GM18505 (cell line): ENCODE results near the gene CACNA1C.

Source experiments
- ATAC-seq: cut with Tn5 transposase; IDR thresholded peaks from one replicate; pipeline ENCODE4 v1.9.1; 2021; ENCODE audit not compliant: unreplicated experiment
- POLR2A ChIP-seq: IDR thresholded peaks from 4 replicates; pipeline ENCODE4 v1.6.1; 2011; ENCODE audit warnings: borderline replicate concordance; ENCODE audit not compliant: insufficient read depth, insufficient read length; ENCODE audit errors: extremely low read depth

CACNA1C gene

DNA sequence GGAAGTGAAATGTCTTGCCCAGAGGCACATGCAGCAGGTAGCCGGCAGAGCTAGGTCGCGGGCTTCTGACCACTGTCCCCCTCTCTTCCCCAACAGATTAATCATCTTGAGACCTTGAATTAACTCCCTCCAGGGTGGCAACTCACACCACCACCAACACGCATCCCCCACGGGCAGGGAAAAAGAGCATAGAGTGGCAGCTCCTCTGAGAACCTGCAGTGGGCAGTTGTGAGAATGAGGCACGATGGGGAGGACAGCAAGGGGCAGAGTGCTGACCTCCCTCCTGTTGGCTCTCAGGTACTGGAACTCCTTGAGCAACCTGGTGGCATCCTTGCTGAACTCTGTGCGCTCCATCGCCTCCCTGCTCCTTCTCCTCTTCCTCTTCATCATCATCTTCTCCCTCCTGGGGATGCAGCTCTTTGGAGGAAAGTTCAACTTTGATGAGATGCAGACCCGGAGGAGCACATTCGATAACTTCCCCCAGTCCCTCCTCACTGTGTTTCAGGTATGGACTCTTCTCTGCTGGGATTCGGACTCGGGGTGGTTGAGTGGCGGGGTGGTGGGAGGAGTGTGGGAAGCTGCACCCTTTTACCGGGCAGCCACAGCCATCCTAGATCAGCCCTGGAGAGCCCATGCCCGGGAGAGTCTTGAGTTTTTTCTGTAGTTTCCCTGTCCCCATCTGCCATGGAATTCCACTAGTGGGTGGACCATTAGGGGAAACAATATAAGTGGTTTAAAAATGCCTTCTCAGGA lies 528.7 kb downstream of the CACNA1C start:
- no peak for ATAC-seq
- TF ChIP-seq POLR2A: no peak

DNA sequence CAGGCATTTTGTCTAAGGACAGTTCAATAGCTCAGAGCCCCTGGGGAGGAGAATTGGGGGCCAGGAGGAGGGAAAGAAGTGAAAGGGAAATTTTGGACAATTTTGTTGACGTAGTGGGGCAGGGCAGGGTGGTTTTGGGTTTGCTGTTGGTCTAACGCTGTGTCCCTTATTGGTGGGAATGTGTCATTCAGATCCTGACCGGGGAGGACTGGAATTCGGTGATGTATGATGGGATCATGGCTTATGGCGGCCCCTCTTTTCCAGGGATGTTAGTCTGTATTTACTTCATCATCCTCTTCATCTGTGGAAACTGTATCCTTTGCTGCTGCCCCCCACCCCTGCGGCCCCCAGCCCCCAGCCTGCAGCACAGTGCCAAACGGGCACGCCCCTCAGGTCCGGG lies 529.8 kb downstream of the CACNA1C start:
- ATAC-seq: no peak
- no peak for TF ChIP-seq POLR2A

DNA sequence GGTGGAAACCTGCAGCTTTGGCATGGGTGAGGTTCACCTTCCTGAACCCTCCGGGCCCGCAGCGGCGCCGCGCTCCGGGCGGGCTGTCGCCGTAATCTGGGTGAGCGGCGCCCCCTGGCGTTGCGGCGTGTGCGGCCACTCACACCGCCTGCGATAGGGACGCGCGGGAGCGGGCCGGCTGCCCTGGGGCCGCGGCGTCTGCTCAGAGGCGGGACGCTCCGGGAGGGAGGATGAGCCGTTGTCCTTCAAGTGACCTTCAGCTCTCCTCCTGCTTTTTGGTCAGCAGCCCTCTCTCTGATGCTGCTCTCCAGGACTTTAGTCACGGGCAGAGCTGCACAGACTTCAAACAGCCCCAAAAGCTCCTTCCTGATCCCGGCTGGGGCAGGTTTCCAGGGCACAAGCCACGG lies 530.3 kb downstream of the CACNA1C start:
- no peak for ATAC-seq

DNA sequence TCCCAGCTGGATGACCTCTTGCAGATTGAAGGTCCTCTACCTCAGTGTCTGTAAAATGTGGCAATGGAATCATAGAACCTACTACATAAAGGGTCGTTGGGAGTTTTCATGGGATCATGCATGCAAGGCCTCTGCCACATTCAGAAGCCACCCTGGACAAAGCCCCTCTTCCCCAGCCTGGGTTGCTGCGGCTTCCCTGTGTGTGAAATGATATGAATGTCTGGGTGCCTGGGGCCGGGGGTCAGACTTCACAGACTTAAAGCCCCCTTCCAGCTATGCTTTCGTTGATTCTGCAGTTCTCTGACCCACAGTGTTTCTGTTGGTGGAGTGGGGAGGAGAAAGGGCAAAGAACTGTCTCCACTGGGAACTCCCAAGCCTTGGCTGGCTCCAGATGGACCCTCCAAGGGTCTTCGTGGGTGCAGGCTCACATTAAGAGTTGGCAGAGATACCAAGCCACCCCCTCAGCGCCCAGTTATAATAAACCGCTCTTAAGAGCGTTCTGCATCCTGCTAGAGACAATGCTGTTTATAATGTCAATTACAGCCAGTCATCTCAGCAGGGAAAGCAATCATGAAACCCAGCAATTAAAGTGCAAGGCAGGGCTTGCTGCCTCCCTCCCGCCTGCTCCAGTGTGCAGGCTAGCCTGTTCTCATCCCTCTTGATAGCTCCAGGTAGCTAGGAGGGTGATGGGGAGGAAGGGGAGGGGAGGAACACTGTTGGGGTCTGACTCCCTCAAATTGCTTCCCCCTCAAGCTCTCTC lies 531.0 kb downstream of the CACNA1C start:
- no peak for TF ChIP-seq POLR2A
- ATAC-seq: no peak

More for the DNA sequence above, 530.3 kb downstream of the CACNA1C start:
- TF ChIP-seq POLR2A: no peak

- ATAC-seq: no peak
- TF ChIP-seq POLR2A: no peak
Measured at GRCh38 chr12:2586156-2587038, 533.6 kb downstream of the CACNA1C start.

DNA sequence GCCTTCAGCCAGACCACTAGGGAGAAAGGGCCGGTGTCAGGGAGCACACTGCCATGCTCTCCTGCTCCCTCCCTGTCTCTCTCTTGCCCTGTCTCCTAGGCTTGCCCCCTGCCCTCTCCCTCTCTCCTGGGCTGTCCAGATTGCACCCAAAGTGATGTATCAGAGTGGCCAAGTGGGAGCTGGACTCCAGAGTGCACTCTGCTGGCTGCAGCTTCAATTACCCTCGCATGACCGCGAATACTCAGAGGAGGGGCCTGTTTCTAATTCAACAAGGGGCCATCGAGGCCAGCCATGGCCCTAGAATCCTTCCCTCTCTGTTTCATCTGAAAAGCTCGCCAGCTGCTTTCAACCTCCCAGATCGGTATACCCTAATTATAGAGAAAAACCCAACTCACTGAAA lies 535.6 kb downstream of the CACNA1C start:
- TF ChIP-seq POLR2A: no peak
- no peak for ATAC-seq

GRCh38 chr12:2589381-2589780 lies 536.6 kb downstream of the CACNA1C start:
- no peak for ATAC-seq
- no peak for TF ChIP-seq POLR2A

DNA sequence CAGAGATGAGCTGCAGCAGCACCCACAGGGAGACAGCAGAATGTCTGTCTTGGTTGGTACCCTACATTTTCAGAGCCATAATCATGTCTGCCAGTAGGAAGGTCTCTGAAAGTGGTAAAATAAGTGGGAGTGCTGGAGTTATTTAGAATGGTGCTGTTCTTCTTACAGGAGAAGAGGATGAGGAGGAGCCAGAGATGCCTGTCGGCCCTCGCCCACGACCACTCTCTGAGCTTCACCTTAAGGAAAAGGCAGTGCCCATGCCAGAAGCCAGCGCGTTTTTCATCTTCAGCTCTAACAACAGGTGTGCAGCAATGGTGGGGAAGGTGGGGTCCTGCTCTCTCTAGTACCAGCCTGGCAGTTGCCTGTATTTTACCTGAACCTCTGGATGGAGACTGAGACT lies 540.3 kb downstream of the CACNA1C start:
- no peak for TF ChIP-seq POLR2A
- ATAC-seq: no peak

DNA sequence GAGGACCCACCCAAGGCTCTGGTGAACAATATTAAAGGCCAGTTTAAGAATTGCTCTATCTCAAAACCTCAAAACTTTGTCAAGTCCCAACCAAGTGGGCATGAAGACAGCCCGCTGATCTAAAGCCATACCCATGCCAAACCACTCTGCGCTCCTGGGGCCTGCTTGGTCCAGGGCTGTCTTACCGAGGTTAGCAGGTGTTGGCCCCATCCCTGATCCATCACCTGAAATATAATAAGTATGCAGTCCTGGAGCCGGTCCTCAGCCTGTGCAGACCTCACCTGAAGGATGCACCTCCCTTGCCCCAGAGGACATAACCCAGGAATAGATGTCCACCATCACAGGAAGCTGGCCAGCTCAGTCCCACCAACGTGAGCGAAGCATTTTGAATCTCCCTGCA lies 543.7 kb downstream of the CACNA1C start:
- no peak for ATAC-seq
- TF ChIP-seq POLR2A: no peak

DNA sequence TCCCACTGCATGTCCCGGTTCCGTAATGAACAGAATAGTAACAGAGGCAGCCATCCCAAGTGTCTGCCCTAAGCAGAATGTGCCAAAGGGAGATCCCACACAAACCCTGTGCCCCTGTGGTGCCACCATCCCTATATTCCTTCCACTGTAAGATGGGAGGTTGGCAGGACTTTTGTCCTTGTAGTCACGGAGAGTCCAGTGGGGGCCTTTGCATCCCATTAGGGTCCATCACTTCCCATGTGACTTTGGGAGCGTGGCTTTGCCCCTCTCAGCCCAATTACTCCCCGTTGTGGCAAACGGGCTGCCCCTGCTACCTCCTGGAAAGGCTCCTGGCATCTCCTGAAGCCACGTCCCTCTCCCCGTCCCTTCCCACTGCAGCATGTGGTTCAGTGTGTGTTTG lies 552.5 kb downstream of the CACNA1C start:
- ATAC-seq: no peak
- no peak for TF ChIP-seq POLR2A

GRCh38 chr12:2606186-2606910 lies 553.6 kb downstream of the CACNA1C start:
- no peak for ATAC-seq
- TF ChIP-seq POLR2A: no peak

DNA sequence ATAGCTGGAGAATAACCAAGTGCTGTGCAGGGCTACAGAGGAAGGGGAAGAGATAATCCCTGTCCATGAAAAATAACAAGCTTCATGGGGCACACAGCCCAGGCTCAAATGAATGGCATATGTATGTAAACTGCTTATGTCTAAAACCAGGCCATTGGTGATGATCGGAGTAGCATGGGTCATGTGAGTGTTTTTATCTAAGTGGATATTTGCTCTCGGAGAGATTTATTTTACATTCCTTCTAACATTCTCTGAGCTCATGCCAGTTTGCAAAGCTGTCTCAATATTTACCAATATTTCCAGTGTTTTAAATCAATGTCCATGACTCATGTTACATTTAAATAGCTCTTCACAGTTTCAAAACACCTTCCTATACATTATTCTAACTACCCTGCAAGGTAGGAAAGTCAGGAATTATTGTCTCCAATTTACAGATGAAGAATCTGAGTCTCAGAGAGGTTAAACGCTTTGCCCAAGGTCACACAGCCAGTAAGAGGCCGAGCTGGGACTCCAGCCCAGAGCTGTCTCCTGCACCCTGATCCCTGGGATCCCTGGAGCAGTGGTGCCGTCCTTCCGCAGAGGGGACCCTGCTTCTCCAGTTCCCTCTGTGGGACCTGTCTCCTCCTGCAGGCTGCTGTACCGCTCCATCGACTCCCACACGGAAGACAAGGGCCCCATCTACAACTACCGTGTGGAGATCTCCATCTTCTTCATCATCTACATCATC lies 555.3 kb downstream of the CACNA1C start:
- no peak for ATAC-seq
- no peak for TF ChIP-seq POLR2A
